Measurements from ENCODE around the gene KSR2.

DNA sequence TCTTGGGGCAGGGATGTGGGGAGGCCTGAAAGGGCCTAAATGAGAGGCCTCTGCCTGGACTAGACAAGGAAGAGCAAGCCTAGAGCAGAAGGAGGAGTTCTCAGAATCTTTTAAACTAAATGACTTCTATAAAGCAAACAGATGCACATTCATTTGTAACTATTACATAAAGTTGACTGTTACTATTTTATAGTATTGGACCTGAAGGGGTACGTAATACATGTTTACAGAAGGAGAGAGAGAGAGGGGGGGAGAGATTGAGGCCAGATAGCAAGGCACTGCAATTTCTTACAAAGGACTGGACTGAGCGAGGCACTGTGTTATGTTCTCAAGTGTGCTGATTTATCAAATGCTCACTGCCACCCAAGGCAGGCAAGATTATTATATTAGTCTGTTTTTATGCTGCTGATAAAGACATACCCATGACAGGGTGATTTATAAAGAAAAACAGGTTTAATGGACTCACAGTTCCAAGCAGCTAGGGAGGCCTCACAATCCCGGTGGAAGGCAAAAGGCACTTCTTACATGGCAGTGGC, 391.6 kb downstream of the KSR2 start:
- TF ChIP-seq GATA2 (IDR thresholded peaks at IDR 0.05; ENCODE audit: insufficient read depth, insufficient read length, low read depth, low read length) (no peak), POLR2A (IDR thresholded peaks at IDR 0.05; ENCODE audit: low read depth, low read length) (no peak), EZH2 (IDR thresholded peaks at IDR 0.05; ENCODE audit: borderline replicate concordance, low read depth, low read length, severe bottlenecking) (no peak), POLR2AphosphoS5 (IDR thresholded peaks at IDR 0.05; ENCODE audit: insufficient read depth, low read depth, low read length) (no peak)
- TF ChIP-seq, protein P1, sequence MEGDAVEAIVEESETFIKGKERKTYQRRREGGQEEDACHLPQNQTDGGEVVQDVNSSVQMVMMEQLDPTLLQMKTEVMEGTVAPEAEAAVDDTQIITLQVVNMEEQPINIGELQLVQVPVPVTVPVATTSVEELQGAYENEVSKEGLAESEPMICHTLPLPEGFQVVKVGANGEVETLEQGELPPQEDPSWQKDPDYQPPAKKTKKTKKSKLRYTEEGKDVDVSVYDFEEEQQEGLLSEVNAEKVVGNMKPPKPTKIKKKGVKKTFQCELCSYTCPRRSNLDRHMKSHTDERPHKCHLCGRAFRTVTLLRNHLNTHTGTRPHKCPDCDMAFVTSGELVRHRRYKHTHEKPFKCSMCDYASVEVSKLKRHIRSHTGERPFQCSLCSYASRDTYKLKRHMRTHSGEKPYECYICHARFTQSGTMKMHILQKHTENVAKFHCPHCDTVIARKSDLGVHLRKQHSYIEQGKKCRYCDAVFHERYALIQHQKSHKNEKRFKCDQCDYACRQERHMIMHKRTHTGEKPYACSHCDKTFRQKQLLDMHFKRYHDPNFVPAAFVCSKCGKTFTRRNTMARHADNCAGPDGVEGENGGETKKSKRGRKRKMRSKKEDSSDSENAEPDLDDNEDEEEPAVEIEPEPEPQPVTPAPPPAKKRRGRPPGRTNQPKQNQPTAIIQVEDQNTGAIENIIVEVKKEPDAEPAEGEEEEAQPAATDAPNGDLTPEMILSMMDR (IDR thresholded peaks at IDR 0.05; ENCODE audit: extremely low read depth in 1 of 2, insufficient read depth in 1 of 2, low read depth in 1 of 2, low read length in 2 of 2) = no peak

Data from endothelial cell of umbilical vein (primary cell).